Measurements from ENCODE around the gene ACAP3.

ACAP3 gene

GRCh38 chr1:1247341-1247913, 60.3 kb downstream of the ACAP3 start:
- no peak for TF ChIP-seq RARB (CRISPR knock-in tag; IDR thresholded peaks at IDR 0.05)
- TF ChIP-seq CSRNP3 (CRISPR knock-in tag; IDR thresholded peaks at IDR 0.05), result no peak
- TF ChIP-seq TCF4 (CRISPR knock-in tag; IDR thresholded peaks at IDR 0.05; ENCODE audit: borderline replicate concordance), result no peak
- TF ChIP-seq BACH2 (CRISPR knock-in tag; IDR thresholded peaks at IDR 0.05; ENCODE audit: borderline replicate concordance), result no peak
- no peak for TF ChIP-seq ZNF70 (CRISPR knock-in tag; IDR thresholded peaks at IDR 0.05)
- TF ChIP-seq TOX (CRISPR knock-in tag; IDR thresholded peaks at IDR 0.05; ENCODE audit: borderline replicate concordance), result no peak
- no peak for TF ChIP-seq OSR1 (CRISPR knock-in tag; IDR thresholded peaks at IDR 0.05)
- no peak for TF ChIP-seq ZFP30 (CRISPR knock-in tag; IDR thresholded peaks at IDR 0.05)
- TF ChIP-seq ZNF8 (CRISPR knock-in tag; IDR thresholded peaks at IDR 0.05), result no peak
- TF ChIP-seq ZFP3 (CRISPR knock-in tag; IDR thresholded peaks at IDR 0.05), result no peak
- TF ChIP-seq POU6F1 (CRISPR knock-in tag; IDR thresholded peaks at IDR 0.05; ENCODE audit: borderline replicate concordance, low read depth), result no peak
- TF ChIP-seq ESRRG (CRISPR knock-in tag; IDR thresholded peaks at IDR 0.05), result no peak
- peak; percentile 8; the same call in 2 of the 3 replicates for ATAC-seq

- TF ChIP-seq TCF4 (CRISPR knock-in tag; IDR thresholded peaks at IDR 0.05; ENCODE audit: borderline replicate concordance) (no peak), PPARA (CRISPR knock-in tag; IDR thresholded peaks at IDR 0.05; ENCODE audit: borderline replicate concordance) (no peak), CREB5 (CRISPR knock-in tag; IDR thresholded peaks at IDR 0.05; ENCODE audit: low read depth) (no peak)
- peak; percentile 34 for ATAC-seq
Observed at GRCh38 chr1:1246577-1247340, 61.0 kb downstream of the ACAP3 start, which contains the start of gene C1QTNF12. Gene C1QTNF12 (minus strand): TSS chr1:1246722. CDS start chr1:1246690, 32 bp downstream.

- no peak for ATAC-seq
- TF ChIP-seq ZNF565 (CRISPR knock-in tag; conservative IDR thresholded peaks at IDR 0.05; ENCODE audit: low read depth) (no peak), PPARA (CRISPR knock-in tag; IDR thresholded peaks at IDR 0.05; ENCODE audit: borderline replicate concordance) (no peak), TCF4 (CRISPR knock-in tag; IDR thresholded peaks at IDR 0.05; ENCODE audit: borderline replicate concordance) (no peak), CREB5 (CRISPR knock-in tag; IDR thresholded peaks at IDR 0.05; ENCODE audit: low read depth) (no peak), BACH2 (CRISPR knock-in tag; IDR thresholded peaks at IDR 0.05; ENCODE audit: borderline replicate concordance) (no peak), ZNF70 (CRISPR knock-in tag; IDR thresholded peaks at IDR 0.05) (no peak), ESRRG (CRISPR knock-in tag; IDR thresholded peaks at IDR 0.05) (no peak), OSR1 (CRISPR knock-in tag; IDR thresholded peaks at IDR 0.05) (no peak), TSHZ2 (CRISPR knock-in tag; IDR thresholded peaks at IDR 0.05) (no peak), PATZ1 (CRISPR knock-in tag; IDR thresholded peaks at IDR 0.05; ENCODE audit: borderline replicate concordance) (no peak), ARNTL (CRISPR knock-in tag; IDR thresholded peaks at IDR 0.05; ENCODE audit: borderline replicate concordance, low read depth) (no peak), ZC3H10 (CRISPR knock-in tag; IDR thresholded peaks at IDR 0.05) (no peak), RARB (CRISPR knock-in tag; IDR thresholded peaks at IDR 0.05) (no peak), SNAI2 (CRISPR knock-in tag; IDR thresholded peaks at IDR 0.05) (no peak), CSDC2 (CRISPR knock-in tag; IDR thresholded peaks at IDR 0.05) (no peak), GLIS3 (CRISPR knock-in tag; IDR thresholded peaks at IDR 0.05) (no peak), POU6F1 (CRISPR knock-in tag; IDR thresholded peaks at IDR 0.05; ENCODE audit: borderline replicate concordance, low read depth) (no peak), TOX (CRISPR knock-in tag; IDR thresholded peaks at IDR 0.05; ENCODE audit: borderline replicate concordance) (no peak)
Observed at GRCh38 chr1:1245817-1246576, 61.7 kb downstream of the ACAP3 start.
